ENCODE results near the gene GAS6.

The GAS6 gene

GRCh38 chr13:113810640-113811039, 53.2 kb downstream of the GAS6 start:
- H2AFZ ChIP-seq (ENCODE audit: low read length), result no peak overlapping the region
- no peak overlapping the region for H3K4me3 ChIP-seq (ENCODE audit: low read length)
- H3K9me2 ChIP-seq (replicated peaks; ENCODE audit: insufficient read depth, low read length), result no peaks in the 10 kb centered on the region
- H3F3A ChIP-seq (ENCODE audit: insufficient read depth, low read length), result no peaks in the 10 kb centered on the region
- H3K9me3 ChIP-seq (replicated peaks; ENCODE audit: insufficient read depth, low read length), result no peaks in the 10 kb centered on the region
- H4K20me1 ChIP-seq (ENCODE audit: insufficient read depth, low read length), result no peaks in the 10 kb centered on the region
- H3K36me3 ChIP-seq (replicated peaks; ENCODE audit: insufficient read depth, low read length), result no peaks in the 10 kb centered on the region
- DNase-seq, result no peak
- no peaks in the 10 kb centered on the region for H3K79me2 ChIP-seq (ENCODE audit: low read length)
- H3K9ac ChIP-seq (ENCODE audit: low read length), result no peak overlapping the region
- H3K4me2 ChIP-seq (ENCODE audit: low read depth, low read length), result no peak overlapping the region
- H3K27me3 ChIP-seq (replicated peaks; ENCODE audit: insufficient read depth, low read length), result no peaks in the 10 kb centered on the region
- H3K27ac ChIP-seq (ENCODE audit: low read length), result no peak overlapping the region
- H3K4me1 ChIP-seq (ENCODE audit: low read length), result 0 out of 2 replicates have a peak, but pooled peaks cover 4% of the 10 kb centered on the region
- TF ChIP-seq EZH2phosphoT487 (IDR thresholded peaks at IDR 0.05; ENCODE audit: low read length) (no peak), CTCF (IDR thresholded peaks at IDR 0.05; ENCODE audit: low read length) (no peak), EZH2 (optimal IDR thresholded peaks at IDR 0.05; ENCODE audit: low read depth, low read length) (no peak)

- Histone ChIP-seq H3K9me3 (replicated peaks; ENCODE audit: insufficient read depth, low read length) (no peaks in the 10 kb centered on the region), H3K4me3 (ENCODE audit: low read length) (no peak overlapping the region), H3F3A (ENCODE audit: insufficient read depth, low read length) (no peaks in the 10 kb centered on the region), H3K27me3 (replicated peaks; ENCODE audit: insufficient read depth, low read length) (no peaks in the 10 kb centered on the region), H3K27ac (ENCODE audit: low read length) (no peak overlapping the region), H3K79me2 (ENCODE audit: low read length) (no peaks in the 10 kb centered on the region), H3K36me3 (replicated peaks; ENCODE audit: insufficient read depth, low read length) (no peaks in the 10 kb centered on the region), H3K9me2 (replicated peaks; ENCODE audit: insufficient read depth, low read length) (no peaks in the 10 kb centered on the region), H3K4me1 (ENCODE audit: low read length) (0 out of 2 replicates have a peak, but pooled peaks cover 4% of the 10 kb centered on the region), H3K9ac (ENCODE audit: low read length) (no peak overlapping the region), H4K20me1 (ENCODE audit: insufficient read depth, low read length) (no peaks in the 10 kb centered on the region), H3K4me2 (ENCODE audit: low read depth, low read length) (no peak overlapping the region), H2AFZ (ENCODE audit: low read length) (no peak overlapping the region)
- TF ChIP-seq EZH2phosphoT487 (IDR thresholded peaks at IDR 0.05; ENCODE audit: low read length) (no peak), CTCF (IDR thresholded peaks at IDR 0.05; ENCODE audit: low read length) (no peak), EZH2 (optimal IDR thresholded peaks at IDR 0.05; ENCODE audit: low read depth, low read length) (no peak)
- DNase-seq, result no peak
These were observed 53.9 kb downstream of the GAS6 start for GRCh38 chr13:113809934-113810333.

- Histone ChIP-seq H3K4me2 (ENCODE audit: low read depth, low read length) (no peak overlapping the region), H3K27me3 (replicated peaks; ENCODE audit: insufficient read depth, low read length) (no peaks in the 10 kb centered on the region), H3K4me3 (ENCODE audit: low read length) (no peak overlapping the region), H3K4me1 (ENCODE audit: low read length) (no peaks in the 10 kb centered on the region), H3K27ac (ENCODE audit: low read length) (no peak overlapping the region), H3K9me3 (replicated peaks; ENCODE audit: insufficient read depth, low read length) (no peaks in the 10 kb centered on the region), H3K79me2 (ENCODE audit: low read length) (no peaks in the 10 kb centered on the region), H3F3A (ENCODE audit: insufficient read depth, low read length) (no peaks in the 10 kb centered on the region), H4K20me1 (ENCODE audit: insufficient read depth, low read length) (no peaks in the 10 kb centered on the region), H2AFZ (ENCODE audit: low read length) (no peak overlapping the region), H3K9me2 (replicated peaks; ENCODE audit: insufficient read depth, low read length) (no peaks in the 10 kb centered on the region), H3K9ac (ENCODE audit: low read length) (no peak overlapping the region), H3K36me3 (replicated peaks; ENCODE audit: insufficient read depth, low read length) (no peaks in the 10 kb centered on the region)
- no peak for DNase-seq
- TF ChIP-seq EZH2phosphoT487 (IDR thresholded peaks at IDR 0.05; ENCODE audit: low read length), result no peak
- no peak for TF ChIP-seq EZH2 (optimal IDR thresholded peaks at IDR 0.05; ENCODE audit: low read depth, low read length)
- no peak for TF ChIP-seq CTCF (IDR thresholded peaks at IDR 0.05; ENCODE audit: low read length)
These were observed 55.6 kb downstream of the GAS6 start for GRCh38 chr13:113808058-113808834.
